ENCODE results near the gene RANBP9. TPM values are rescaled to one million over a fixed set of nuclear protein-coding genes. Genes with fewer than 3 reads are reported as not detected.
A peak's percentile ranks its signal among the peaks of the same experiment; 100 is the strongest.

RANBP9 gene
- total RNA-seq, 2 donors from 2014 or later: 52.9 to 75.5 TPM

DNA sequence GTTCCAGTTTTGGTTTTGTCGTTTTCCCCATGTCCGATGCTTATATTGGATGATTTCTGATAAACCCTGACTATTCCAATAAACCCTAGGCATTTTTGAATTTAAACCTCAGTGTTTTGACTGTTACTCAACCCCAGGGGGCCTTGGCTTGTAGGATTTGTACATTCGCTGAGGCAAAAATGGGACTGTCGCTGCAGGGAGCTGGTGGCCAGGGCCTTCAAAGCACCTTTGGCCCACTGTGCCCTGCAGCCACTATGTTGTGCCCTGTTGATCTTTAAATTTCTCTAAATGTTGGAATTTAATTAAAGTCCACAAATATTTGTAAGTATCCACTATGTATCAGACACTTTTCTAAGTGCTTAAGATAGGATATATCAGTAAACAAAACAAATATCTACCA, 106.0 kb downstream of the RANBP9 start:
- no peak for DNase-seq (ENCODE audit: low spot score in 2 of 2)
- Mint-ChIP-seq H3K36me3 (peaks cover 0 to 7% of the 10 kb centered on the region in 2 donors), H3K27ac (peak overlapping the region in 1 of 2 donors; percentile 40), H3K9me3 (no peaks in the 10 kb centered on the region)
- ATAC-seq: no peak

DNA sequence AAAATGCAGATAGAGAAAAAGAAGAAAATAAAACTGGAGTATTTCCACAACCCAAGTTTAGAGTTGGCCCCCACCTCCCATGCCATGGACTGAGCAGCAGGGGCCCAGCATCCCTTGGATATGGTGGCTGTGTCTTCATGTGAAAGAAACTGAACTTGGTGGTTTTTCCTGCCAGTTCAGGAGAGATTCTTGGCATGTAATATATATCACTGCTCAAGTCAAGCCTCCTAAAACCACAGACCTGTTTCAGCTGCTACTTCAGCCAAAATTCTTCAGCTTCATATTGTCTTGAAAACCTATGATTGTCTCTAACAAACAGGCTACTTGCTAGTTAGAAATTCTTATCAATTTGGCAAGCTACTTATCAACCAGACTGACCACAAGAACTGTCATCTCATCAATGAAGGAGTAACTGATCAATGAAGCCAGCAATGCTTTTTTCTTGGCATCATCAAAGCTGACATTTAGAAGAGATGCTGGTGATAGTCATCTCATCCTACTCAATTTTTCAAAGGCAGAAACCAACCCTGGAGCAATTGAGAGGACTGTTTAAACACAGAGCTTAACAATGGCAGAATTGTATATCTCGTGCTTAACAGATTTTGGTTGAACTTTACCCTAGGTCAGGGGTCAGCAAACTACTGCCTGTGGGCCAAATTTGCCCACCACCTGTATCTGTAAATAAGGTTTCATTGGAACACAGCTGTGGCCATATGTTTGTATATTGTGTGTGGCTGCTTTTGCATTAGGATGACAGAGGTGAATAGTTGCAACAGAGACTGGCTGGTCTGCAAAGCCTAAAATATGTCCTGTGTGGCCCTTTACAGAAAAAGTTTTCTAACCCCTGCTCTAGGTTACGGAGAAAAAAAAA, 106.9 kb downstream of the RANBP9 start:
- DNase-seq (ENCODE audit: low spot score in 2 of 2) (no peak), ATAC-seq (peak; percentile 24 to 34)
- Mint-ChIP-seq H3K27ac (no peak overlapping the region), H3K9me3 (no peaks in the 10 kb centered on the region), H3K36me3 (peaks cover 0 to 7% of the 10 kb centered on the region in 2 donors)

DNA sequence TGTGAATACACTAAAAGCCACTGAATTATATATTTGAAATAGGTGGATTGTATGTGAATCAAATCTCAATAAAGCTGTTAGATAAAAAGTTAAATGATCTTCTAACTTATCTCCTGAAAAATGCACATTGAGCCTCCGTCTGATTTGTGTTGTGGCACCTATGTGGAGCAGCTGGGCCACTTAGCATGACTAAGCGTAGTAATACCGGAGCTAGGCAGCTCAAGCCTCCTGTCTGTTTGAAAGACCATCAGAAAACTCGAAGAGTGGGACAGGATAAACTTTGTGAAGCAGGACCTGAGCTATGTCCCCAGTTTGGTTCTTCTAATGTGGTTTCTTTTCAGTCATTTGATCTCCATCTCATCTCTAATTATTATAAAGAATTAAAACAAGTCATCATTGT, 107.5 kb downstream of the RANBP9 start:
- Mint-ChIP-seq H3K9me3 (no peaks in the 10 kb centered on the region), H3K36me3 (peaks cover 0 to 7% of the 10 kb centered on the region in 2 donors), H3K27ac (no peak overlapping the region)
- ATAC-seq (no peak), DNase-seq (ENCODE audit: low spot score in 2 of 2) (no peak)

DNA sequence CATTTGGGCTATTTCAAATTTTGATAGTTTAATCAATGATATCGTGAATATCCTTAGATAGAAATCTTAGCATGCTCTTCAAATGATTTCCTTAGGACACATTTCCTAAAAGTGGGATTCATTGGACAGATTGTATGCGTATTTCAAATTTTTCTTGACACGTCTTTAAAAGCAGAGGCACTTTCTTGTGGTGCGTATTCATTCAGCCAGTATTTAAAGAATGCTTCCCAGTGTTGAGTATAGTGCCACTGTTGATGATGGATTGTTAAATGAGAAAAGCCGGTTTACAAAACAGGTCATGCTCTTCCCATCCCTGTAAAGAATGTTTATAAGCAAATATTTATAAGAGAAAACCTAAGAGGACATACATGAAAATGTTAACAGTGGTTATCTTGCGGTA, 111.6 kb downstream of the RANBP9 start:
- Mint-ChIP-seq H3K36me3 (no peaks in the 10 kb centered on the region), H3K27ac (no peak overlapping the region), H3K9me3 (no peaks in the 10 kb centered on the region)
- ATAC-seq: no peak
- DNase-seq (ENCODE audit: low spot score in 2 of 2): no peak

DNA sequence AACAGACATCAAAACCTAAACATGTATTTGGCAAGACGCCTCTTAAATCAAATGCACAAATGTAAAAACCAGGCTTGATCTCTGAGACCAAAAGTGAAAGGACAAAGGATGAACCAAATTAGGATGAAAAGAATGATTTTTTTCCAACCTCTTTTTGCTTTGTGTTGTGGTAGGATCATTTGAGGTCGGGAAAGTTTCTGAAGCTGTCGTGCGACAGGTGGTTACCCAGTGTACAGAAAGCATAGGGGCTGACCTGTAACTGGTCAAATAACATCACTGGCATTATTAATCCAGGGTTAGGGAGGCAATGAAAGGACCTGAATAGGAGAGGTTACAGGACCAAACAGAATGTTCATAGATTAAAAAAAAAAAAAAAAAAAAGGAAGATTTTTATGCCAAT, 114.6 kb downstream of the RANBP9 start:
- no peaks in the 10 kb centered on the region for H3K9me3 Mint-ChIP-seq
- H3K36me3 Mint-ChIP-seq: no peaks in the 10 kb centered on the region
- H3K27ac Mint-ChIP-seq: peak overlapping the region in 1 of 2 donors; percentile 75
- DNase-seq (ENCODE audit: low spot score in 2 of 2): no peak
- no peak for ATAC-seq

DNA sequence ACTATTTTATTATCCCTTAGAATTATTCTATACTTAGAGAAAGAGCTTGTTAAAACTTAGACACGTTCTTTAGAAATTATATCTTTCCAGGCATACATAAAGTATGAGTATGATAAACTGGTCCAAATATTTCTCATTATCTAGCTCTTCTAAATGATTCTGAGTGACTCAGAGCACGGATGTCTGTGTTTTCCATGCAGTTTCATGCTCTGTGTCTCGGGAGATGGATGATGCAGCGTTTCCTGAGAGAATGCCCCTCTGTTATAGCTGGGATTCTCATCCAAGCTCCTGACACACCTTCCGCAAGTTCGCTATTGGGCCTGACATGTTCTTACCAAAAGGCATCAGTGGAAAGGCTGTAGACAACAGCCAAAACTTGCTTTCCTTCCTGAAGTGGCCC, 117.9 kb downstream of the RANBP9 start:
- DNase-seq (ENCODE audit: low spot score in 2 of 2) (no peak), ATAC-seq (no peak)
- H3K27ac Mint-ChIP-seq: no peak overlapping the region

DNA sequence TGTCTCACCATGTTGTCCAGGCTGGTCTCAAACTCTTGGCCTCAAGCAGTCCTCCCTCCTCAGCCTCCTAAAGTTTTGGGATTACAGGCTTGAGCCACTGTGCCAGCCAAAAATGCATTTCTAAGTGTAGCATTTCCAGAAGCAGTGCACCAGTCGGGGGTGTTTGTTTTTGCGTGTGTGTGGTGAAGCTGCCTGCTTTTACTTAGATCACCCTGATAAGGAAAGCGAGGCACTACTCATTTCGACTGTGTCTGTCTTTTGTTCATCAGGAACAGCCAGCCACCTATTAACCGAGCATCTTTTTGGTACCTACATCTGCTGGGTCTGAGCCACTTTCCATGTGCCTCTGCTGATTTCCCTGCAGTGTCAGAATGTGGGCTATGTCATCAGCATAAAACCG, 118.5 kb downstream of the RANBP9 start:
- H3K27ac Mint-ChIP-seq: no peak overlapping the region
- ATAC-seq: no peak
- no peaks in the 10 kb centered on the region for H3K9me3 Mint-ChIP-seq
- no peak for DNase-seq (ENCODE audit: low spot score in 2 of 2)
- no peaks in the 10 kb centered on the region for H3K36me3 Mint-ChIP-seq

More for the DNA sequence above, 117.9 kb downstream of the RANBP9 start:
- H3K36me3 Mint-ChIP-seq: no peaks in the 10 kb centered on the region
- no peaks in the 10 kb centered on the region for H3K9me3 Mint-ChIP-seq

DNA sequence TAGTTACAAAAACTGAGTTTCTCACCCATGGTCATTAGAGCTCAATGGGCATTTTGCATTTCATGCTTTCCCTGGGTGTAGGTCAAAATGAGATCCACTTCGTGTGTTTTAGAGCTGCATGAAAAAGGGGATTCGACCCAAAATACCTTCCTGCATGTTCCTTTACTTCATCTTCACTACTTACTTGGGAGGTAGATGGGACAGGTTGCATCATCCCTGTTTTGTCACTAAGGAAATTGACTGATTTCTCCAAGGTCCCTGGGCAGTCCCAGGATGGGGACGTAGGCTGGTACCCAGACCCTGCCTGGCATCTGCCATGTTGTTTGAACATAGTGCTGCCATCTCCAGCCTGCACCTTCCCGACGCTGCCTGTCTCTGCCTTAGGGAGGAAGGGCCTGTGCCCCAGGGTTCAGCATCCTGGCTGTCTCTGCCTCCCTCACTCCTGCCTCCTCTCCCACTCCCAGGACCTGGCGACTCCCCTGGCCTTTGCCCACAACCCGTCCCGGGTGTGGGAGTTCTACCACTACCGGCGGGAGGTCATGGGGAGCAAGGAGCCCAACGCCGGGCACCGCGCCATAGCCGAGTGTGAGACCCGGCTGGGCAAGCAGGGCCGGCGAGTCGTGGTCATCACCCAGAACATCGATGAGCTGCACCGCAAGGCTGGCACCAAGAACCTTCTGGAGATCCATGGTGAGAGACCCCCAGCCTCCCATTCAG, 120.3 kb downstream of the RANBP9 start:
- DNase-seq (ENCODE audit: low spot score in 2 of 2) (no peak), ATAC-seq (no peak)
- no peak overlapping the region for H3K27ac Mint-ChIP-seq
- no peaks in the 10 kb centered on the region for H3K36me3 Mint-ChIP-seq
- no peaks in the 10 kb centered on the region for H3K9me3 Mint-ChIP-seq

DNA sequence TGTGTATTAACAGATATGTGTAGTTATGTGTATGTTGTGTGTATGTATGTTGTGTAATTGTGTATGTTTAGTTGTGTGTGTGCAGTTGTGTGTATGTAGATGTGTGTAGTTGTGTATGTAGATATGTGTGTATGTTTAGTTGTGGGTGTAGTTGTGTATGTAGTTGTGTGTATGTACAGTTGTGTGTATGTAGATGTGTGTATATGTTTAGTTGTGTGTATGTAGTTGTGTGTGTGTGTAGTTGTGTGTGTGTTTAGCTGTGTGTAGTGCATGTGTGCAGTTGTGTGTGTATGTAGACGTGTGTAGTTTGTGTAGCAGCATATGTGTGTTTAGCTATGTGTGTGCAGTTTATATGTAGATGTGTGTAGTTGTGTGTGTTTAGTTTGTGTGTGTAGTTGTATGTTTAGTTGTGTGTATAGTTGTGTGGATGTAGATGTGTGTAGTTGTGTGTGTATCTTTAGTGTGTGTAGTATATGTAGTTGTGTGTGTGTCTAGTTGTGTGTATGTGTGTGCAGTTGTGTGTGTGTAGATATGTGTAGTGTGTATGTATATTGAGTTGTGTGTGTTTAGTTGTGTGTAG, 121.0 kb downstream of the RANBP9 start:
- Mint-ChIP-seq H3K27ac (no peak overlapping the region), H3K36me3 (no peaks in the 10 kb centered on the region), H3K9me3 (no peaks in the 10 kb centered on the region)
- DNase-seq (ENCODE audit: low spot score in 2 of 2) (no peak), ATAC-seq (no peak)

DNA sequence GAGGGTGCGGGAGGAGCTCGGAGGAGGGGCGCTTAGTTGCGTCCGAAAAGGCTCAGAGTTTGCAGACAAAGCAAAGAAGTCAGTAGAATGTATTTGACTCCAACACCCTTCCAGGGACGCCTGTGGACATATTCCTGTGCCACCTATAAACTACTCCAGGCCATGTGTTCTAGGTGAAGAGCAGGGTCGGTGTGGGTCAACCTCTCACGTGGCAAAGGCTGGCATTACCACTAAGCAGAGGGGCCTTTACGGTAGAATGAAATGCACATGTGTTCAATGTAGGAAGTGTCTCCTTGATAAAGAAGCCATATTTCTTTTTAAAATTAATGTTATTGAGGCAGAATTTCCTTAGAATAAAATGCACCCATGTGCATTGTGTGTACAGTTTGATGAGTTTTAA, 121.8 kb downstream of the RANBP9 start:
- no peak for ATAC-seq
- no peak for DNase-seq (ENCODE audit: low spot score in 2 of 2)
- no peak overlapping the region for H3K27ac Mint-ChIP-seq
- H3K9me3 Mint-ChIP-seq: no peaks in the 10 kb centered on the region
- H3K36me3 Mint-ChIP-seq: peaks cover 0 to 5% of the 10 kb centered on the region in 2 donors

DNA sequence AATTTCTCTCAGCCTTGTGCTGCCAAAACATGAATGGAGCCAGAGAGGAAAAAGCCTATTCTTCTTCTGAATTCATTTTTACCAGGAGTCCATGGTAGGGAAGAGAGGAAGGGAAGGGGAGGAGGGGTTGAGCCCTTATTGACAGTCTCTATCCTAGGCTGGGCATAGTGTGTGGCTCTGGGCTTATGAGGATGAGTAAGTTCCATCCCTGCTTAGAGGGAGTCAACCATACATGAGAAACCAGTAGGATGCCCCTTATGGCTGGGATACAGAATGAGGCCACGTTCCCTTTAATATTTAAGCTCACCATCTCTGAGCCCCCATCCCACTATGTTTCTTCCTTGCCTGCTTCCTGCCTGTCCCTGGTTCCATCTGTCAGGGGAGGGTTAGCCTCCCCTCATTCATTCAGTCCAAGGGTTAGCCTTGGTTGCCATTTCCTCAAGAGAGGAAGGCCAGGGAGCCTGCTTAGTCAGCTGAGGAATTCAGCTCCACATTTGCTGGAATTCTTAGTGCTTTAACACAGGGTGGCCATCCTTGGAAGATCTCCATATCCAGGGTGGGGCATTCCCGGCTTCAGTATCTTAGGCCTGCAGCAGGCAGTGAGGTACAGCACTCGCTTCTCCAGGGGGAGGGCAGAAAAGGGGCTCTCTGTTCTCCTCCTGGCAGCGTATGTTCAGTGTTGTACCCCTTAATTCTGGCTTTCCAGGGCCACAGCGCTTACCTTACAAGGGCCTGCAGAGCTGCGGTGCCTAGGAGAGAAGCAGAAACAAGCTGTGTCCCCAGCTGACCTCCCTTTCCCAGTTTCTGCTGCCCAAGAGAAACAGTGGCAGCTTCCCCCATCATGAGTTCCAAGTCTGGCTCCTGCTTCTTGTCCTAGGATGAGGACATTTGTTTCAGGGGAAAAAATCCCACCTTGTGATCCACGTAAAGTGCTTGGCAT, 124.8 kb downstream of the RANBP9 start:
- no peak for ATAC-seq
- Mint-ChIP-seq H3K27ac (no peak overlapping the region), H3K9me3 (no peaks in the 10 kb centered on the region), H3K36me3 (peaks cover 0 to 5% of the 10 kb centered on the region in 2 donors)
- no peak for DNase-seq (ENCODE audit: low spot score in 2 of 2)

DNA sequence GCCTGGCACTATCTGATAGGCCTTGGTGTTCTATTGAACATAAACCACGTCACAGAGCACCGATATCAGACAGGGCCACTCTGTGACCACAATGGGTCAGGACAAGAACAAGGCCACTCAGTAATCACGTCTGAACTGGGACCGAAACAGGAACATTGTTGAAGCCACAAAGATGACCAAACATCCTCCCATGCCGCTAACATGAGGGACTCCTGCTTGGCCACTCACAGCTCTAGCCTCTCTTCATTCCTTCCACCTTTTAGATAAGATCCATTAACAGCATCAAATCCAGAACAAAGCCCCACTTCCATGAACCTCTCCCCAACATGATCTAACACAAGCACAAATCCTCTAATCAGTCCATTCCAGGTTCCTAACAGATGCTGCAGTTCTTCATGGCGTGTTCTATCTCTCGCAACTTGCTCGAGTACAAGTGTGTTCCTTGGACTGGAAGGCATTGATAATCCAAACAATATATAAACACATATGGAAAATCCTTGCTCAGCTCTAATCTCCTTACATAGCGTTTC, 129.9 kb downstream of the RANBP9 start:
- ATAC-seq (no peak), DNase-seq (ENCODE audit: low spot score in 2 of 2) (no peak)
- H3K27ac Mint-ChIP-seq: no peak overlapping the region
- no peaks in the 10 kb centered on the region for H3K9me3 Mint-ChIP-seq
- peaks cover 0 to 14% of the 10 kb centered on the region in 2 donors for H3K36me3 Mint-ChIP-seq

DNA sequence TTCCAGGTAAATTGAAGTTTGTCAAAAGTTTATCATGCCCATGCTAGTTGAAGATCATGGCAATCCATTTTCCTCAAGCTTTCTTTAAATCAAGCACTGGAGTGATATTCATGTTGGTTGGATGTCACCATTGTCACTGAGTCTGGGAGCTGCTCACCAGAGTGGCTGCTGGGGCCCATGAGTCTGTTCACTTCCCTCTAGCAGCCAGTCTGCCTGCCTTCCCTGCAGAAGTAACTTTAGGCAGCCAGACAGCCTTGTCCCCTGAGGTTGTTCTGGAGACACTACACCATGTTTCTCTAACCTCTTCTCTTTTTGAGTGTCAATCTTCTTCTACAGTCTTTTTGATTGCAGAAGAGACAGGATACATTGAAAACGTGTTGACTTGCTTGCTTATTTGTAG, 131.7 kb downstream of the RANBP9 start:
- DNase-seq (ENCODE audit: low spot score in 2 of 2) (no peak), ATAC-seq (no peak)
- Mint-ChIP-seq H3K9me3 (no peaks in the 10 kb centered on the region), H3K27ac (no peak overlapping the region), H3K36me3 (peaks cover 0 to 9% of the 10 kb centered on the region in 2 donors)

DNA sequence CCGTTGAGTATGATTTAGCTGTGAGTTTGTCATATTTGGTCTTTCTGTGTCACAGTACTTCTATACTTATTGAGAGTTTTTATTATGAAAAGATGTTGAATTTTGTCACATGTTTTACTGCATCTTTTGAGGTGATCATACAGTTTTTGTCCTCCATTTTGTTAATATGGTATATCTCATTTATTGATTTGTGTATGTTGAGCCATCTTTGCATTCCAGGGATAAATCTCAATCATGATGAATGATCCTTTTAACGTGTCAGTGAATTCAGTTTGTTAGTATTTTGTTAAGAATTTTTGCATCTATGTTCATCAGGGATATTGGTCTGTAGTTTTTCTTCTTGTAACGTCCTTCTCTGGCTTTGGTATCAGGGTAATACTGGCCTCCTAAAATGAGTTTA, 133.7 kb downstream of the RANBP9 start:
- Mint-ChIP-seq H3K9me3 (no peaks in the 10 kb centered on the region), H3K27ac (no peak overlapping the region), H3K36me3 (peaks cover 0 to 9% of the 10 kb centered on the region in 2 donors)
- no peak for ATAC-seq
- no peak for DNase-seq (ENCODE audit: low spot score in 2 of 2)

DNA sequence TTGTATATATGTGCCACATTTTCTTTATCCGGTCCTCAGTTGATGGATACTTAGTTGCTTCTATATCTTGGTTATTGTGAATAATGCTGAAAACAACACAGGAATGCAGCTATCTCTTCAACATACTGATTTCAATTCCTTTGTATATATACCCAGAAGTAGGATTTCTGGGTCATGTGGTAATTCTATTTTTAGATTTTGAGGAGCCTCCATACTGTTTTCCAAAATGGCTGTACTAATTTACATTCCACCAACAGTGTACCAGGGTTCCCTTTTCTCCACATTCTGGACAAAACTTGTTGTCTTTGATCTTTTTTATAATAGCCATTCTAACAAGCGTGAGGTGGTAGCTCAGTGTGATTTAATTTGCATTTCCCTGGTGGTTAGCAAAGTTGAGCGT, 135.6 kb downstream of the RANBP9 start:
- H3K27ac Mint-ChIP-seq: peak overlapping the region in 1 of 2 donors; percentile 96
- H3K36me3 Mint-ChIP-seq: peaks cover 0 to 8% of the 10 kb centered on the region in 2 donors
- H3K9me3 Mint-ChIP-seq: no peaks in the 10 kb centered on the region
- DNase-seq (ENCODE audit: low spot score in 2 of 2) (no peak), ATAC-seq (no peak)

DNA sequence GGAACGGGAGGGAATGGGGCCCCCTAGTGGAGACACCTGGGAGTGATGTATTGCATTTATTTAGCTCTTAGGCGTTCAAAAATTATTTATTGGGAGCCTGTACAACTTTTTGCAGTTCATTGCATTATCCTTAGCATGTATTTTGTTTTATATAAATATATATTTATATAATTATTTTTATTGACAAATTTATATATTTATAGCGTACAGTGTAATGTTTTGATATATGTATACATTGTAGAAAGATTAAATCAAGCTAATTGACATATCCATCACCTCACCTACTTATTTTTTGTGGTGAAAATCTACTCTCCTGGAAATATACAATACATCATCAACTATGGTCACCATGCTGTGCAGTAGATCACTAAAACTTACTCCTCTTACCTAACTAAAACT, 136.3 kb downstream of the RANBP9 start:
- no peak for DNase-seq (ENCODE audit: low spot score in 2 of 2)
- peak overlapping the region; percentile 96 to 98 for H3K27ac Mint-ChIP-seq

More for the DNA sequence above, 136.3 kb downstream of the RANBP9 start:
- Mint-ChIP-seq H3K36me3 (peaks cover 0 to 1% of the 10 kb centered on the region in 2 donors), H3K9me3 (no peaks in the 10 kb centered on the region)
- ATAC-seq: no peak
